Activated naive CD4-positive, alpha-beta T cell (primary cell): ENCODE results near the gene EPB41L2.
"Not testable (repeated sequence)": the region's sequence is repeated elsewhere in the genome, so short reads cannot be mapped to it uniquely, and the experiment has no call there.

ENCODE experiments used
- DNase-seq, 4 experiments: peaks; one replicate each; lab custom pipeline; 2025; lab: John Stamatoyannopoulos, UW

Gene EPB41L2

GRCh38 chr6:130945401-130945919, 117.6 kb downstream of the EPB41L2 start:
- DNase-seq = no peak

- no peak for DNase-seq
These were observed 118.6 kb downstream of the EPB41L2 start for GRCh38 chr6:130944486-130944885.

GRCh38 chr6:130943738-130944137, 119.3 kb downstream of the EPB41L2 start:
- no peak for DNase-seq

- DNase-seq = not testable (repeated sequence)
These were observed 120.3 kb downstream of the EPB41L2 start for GRCh38 chr6:130942752-130943151.

- DNase-seq = no peak
These were observed 125.0 kb downstream of the EPB41L2 start for GRCh38 chr6:130937942-130938604.

GRCh38 chr6:130936933-130937332, 126.1 kb downstream of the EPB41L2 start:
- DNase-seq = no peak

GRCh38 chr6:130935978-130936377, 127.1 kb downstream of the EPB41L2 start:
- DNase-seq = no peak

GRCh38 chr6:130934848-130935585, 128.0 kb downstream of the EPB41L2 start:
- no peak for DNase-seq

GRCh38 chr6:130933712-130934200, 129.3 kb downstream of the EPB41L2 start:
- DNase-seq = no peak

GRCh38 chr6:130932921-130933320, 130.1 kb downstream of the EPB41L2 start:
- no peak for DNase-seq

- DNase-seq = no peak
These were observed 130.6 kb downstream of the EPB41L2 start for GRCh38 chr6:130932438-130932837.

GRCh38 chr6:130931683-130932082, 131.4 kb downstream of the EPB41L2 start:
- DNase-seq = no peak

GRCh38 chr6:130929036-130929678, 133.9 kb downstream of the EPB41L2 start:
- DNase-seq = no peak

GRCh38 chr6:130928158-130928912, 134.7 kb downstream of the EPB41L2 start:
- no peak for DNase-seq

GRCh38 chr6:130927305-130927704, 135.7 kb downstream of the EPB41L2 start:
- DNase-seq = no peak

GRCh38 chr6:130923350-130923749, 139.7 kb downstream of the EPB41L2 start:
- no peak for DNase-seq

- DNase-seq = no peak
These were observed 140.1 kb downstream of the EPB41L2 start for GRCh38 chr6:130922922-130923321.

- no peak for DNase-seq
These were observed 142.1 kb downstream of the EPB41L2 start for GRCh38 chr6:130920969-130921368.

GRCh38 chr6:130918171-130918570, 144.9 kb downstream of the EPB41L2 start:
- no peak for DNase-seq

- not testable (repeated sequence) for DNase-seq
These were observed 147.4 kb downstream of the EPB41L2 start for GRCh38 chr6:130915606-130916005.

GRCh38 chr6:130913120-130913519, 149.9 kb downstream of the EPB41L2 start:
- DNase-seq = no peak

- no peak for DNase-seq
These were observed 150.6 kb downstream of the EPB41L2 start for GRCh38 chr6:130912434-130912833.
